Mesenchymal stem cell (in vitro differentiated cells and primary cell): Measurements from ENCODE around the gene RERE.

Experiments used
- DNase-seq: peaks from one replicate; pipeline ENCODE4 v3.0.0-alpha.2; 2013
- H2AFZ ChIP-seq: one replicate; pipeline ENCODE4 v1.6.1; 2013; ENCODE audit warnings: low read depth, mild to moderate bottlenecking, control low read depth, inconsistent platforms, low read length, moderate library complexity
- H2AK5ac ChIP-seq: 2 replicates; pipeline ENCODE4 v1.6.1; 2013; ENCODE audit warnings: low read length, moderate library complexity, mild to moderate bottlenecking, inconsistent platforms; ENCODE audit not compliant: severe bottlenecking
- H2BK120ac ChIP-seq: one replicate; pipeline ENCODE4 v1.6.1; 2013; ENCODE audit warnings: low read depth, mild to moderate bottlenecking, inconsistent platforms, low read length, moderate library complexity
- H2BK12ac ChIP-seq, 2 experiments: one replicate each; pipeline ENCODE4 v1.6.1; 2013; ENCODE audit warnings: inconsistent platforms in 2 of 2, low read length in 2 of 2, mild to moderate bottlenecking in 2 of 2, moderate library complexity in 2 of 2, control low read depth in 1 of 2
- H2BK15ac ChIP-seq: one replicate; pipeline ENCODE4 v1.6.1; 2013; ENCODE audit warnings: mild to moderate bottlenecking, low read depth, inconsistent platforms; ENCODE audit not compliant: poor library complexity, severe bottlenecking
- H2BK5ac ChIP-seq: 2 replicates; pipeline ENCODE4 v1.6.1; 2013; ENCODE audit warnings: low read depth, mild to moderate bottlenecking, low read length, control low read depth, inconsistent platforms; ENCODE audit not compliant: poor library complexity, severe bottlenecking
- H3K14ac ChIP-seq, 2 experiments: one replicate each; pipeline ENCODE4 v1.6.1; 2013; ENCODE audit warnings: inconsistent platforms in 2 of 2, low read length in 2 of 2, control low read depth in 1 of 2, mild to moderate bottlenecking in 1 of 2, moderate library complexity in 1 of 2
- H3K18ac ChIP-seq, 2 experiments: one replicate each; pipeline ENCODE4 v1.6.1; 2013; ENCODE audit warnings: inconsistent platforms in 2 of 2, low read length in 2 of 2, control low read depth in 1 of 2, low read depth in 1 of 2, mild to moderate bottlenecking in 1 of 2
- H3K23ac ChIP-seq, 2 experiments: one replicate each; pipeline ENCODE4 v1.6.1; 2013; ENCODE audit warnings: inconsistent platforms in 2 of 2, low read length in 2 of 2, mild to moderate bottlenecking in 2 of 2, moderate library complexity in 2 of 2, control low read depth in 1 of 2
- H3K27ac ChIP-seq: 2 replicates; pipeline ENCODE4 v1.5.1; 2013; ENCODE audit warnings: mild to moderate bottlenecking, moderate library complexity, low read length, control low read depth, inconsistent platforms; ENCODE audit not compliant: poor library complexity, severe bottlenecking
- H3K27me3 ChIP-seq, 2 experiments: 2 replicates each; pipeline versions ENCODE4 v1.6.1 to v1.7.0; 2013; ENCODE audit warnings: low read length in 2 of 2, mild to moderate bottlenecking in 2 of 2, moderate library complexity in 2 of 2, control low read depth in 1 of 2, inconsistent platforms in 1 of 2; ENCODE audit not compliant: control insufficient read depth in 1 of 2, insufficient read depth in 1 of 2
- H3K36me3 ChIP-seq, 2 experiments: 2 replicates each; pipeline versions ENCODE4 v1.6.1 to v1.7.0; 2013; ENCODE audit warnings: low read length in 2 of 2, control low read depth in 1 of 2, inconsistent platforms in 1 of 2, low read depth in 1 of 2, mild to moderate bottlenecking in 1 of 2; ENCODE audit not compliant: insufficient read depth in 2 of 2, control insufficient read depth in 1 of 2
- H3K4ac ChIP-seq, 2 experiments: one replicate each; pipeline ENCODE4 v1.6.1; 2013; ENCODE audit warnings: inconsistent platforms in 2 of 2, low read length in 2 of 2, mild to moderate bottlenecking in 2 of 2, moderate library complexity in 2 of 2, control low read depth in 1 of 2, low read depth in 1 of 2
- H3K4me1 ChIP-seq: 2 replicates; pipeline ENCODE4 v1.6.1; 2013; ENCODE audit warnings: low read depth, low read length, control low read depth; ENCODE audit not compliant: control insufficient read depth, insufficient read depth
- H3K4me2 ChIP-seq: 2 replicates; pipeline ENCODE4 v1.6.1; 2013; ENCODE audit warnings: low read length, mild to moderate bottlenecking, inconsistent platforms; ENCODE audit not compliant: poor library complexity, severe bottlenecking
- H3K4me3 ChIP-seq, 2 experiments: 2 replicates each; pipeline versions ENCODE4 v1.5.1 to v1.7.0; 2013; ENCODE audit warnings: low read length in 2 of 2, mild to moderate bottlenecking in 2 of 2, control low read depth in 1 of 2, low read depth in 1 of 2; ENCODE audit not compliant: insufficient read depth in 1 of 2
- H3K79me1 ChIP-seq: replicated peaks from 2 replicates; pipeline ENCODE4 v1.6.1; 2013; ENCODE audit warnings: mild to moderate bottlenecking, control low read depth, low read length, inconsistent platforms; ENCODE audit not compliant: poor library complexity, severe bottlenecking
- H3K9ac ChIP-seq: 2 replicates; pipeline ENCODE4 v1.7.0; 2013; ENCODE audit warnings: mild to moderate bottlenecking, low read length, moderate library complexity
- H3K9me3 ChIP-seq: 2 replicates; pipeline ENCODE4 v1.7.0; 2013; ENCODE audit warnings: mild to moderate bottlenecking, low read length; ENCODE audit not compliant: control insufficient read depth
- H4K8ac ChIP-seq: one replicate; pipeline ENCODE4 v1.6.1; 2013; ENCODE audit warnings: inconsistent platforms, mild to moderate bottlenecking, low read length, moderate library complexity
- H4K91ac ChIP-seq: one replicate; pipeline ENCODE4 v1.6.1; 2013; ENCODE audit warnings: mild to moderate bottlenecking, low read length, inconsistent platforms
- WGBS: methylation state at CpG from one replicate; pipeline ENCODE4 v1.1.7; 2013; ENCODE audit warnings: mixed read lengths; 5-methylcytosine and 5-hydroxymethylcytosine counted together

The RERE gene

GRCh38 chr1:8570465-8570864 lies 247.0 kb downstream of the RERE start:
- Histone ChIP-seq H2AFZ (no peak overlapping the region), H3K9ac (peak overlapping the region; percentile 84), H2BK12ac (no peak overlapping the region), H3K36me3 (no peaks in the 10 kb centered on the region), H3K9me3 (no peaks in the 10 kb centered on the region), H4K8ac (no peak overlapping the region), H3K27me3 (no peaks in the 10 kb centered on the region), H3K4me2 (no peak overlapping the region), H2BK5ac (no peak overlapping the region), H3K27ac (no peak overlapping the region), H3K23ac (no peak overlapping the region), H2BK120ac (no peak overlapping the region), H2AK5ac (no peak overlapping the region), H3K18ac (no peak overlapping the region), H3K14ac (no peak overlapping the region), H3K4me3 (no peak overlapping the region), H4K91ac (no peak overlapping the region), H3K4me1 (no peaks in the 10 kb centered on the region), H3K79me1 (peaks cover 15% of the 10 kb centered on the region), H2BK15ac (no peak overlapping the region), H3K4ac (no peak overlapping the region)
- no peak for DNase-seq
- 82% methylated on average over 2 of the region's 3 CpGs for WGBS

GRCh38 chr1:8569242-8569641 lies 248.2 kb downstream of the RERE start:
- H2BK15ac ChIP-seq: no peak overlapping the region
- H3K4me2 ChIP-seq: no peak overlapping the region
- no peak overlapping the region for H4K91ac ChIP-seq
- peaks cover 13% of the 10 kb centered on the region for H3K79me1 ChIP-seq
- 97% methylated on average over 1 of the region's 4 CpGs for WGBS
- H3K9me3 ChIP-seq: no peaks in the 10 kb centered on the region
- H3K23ac ChIP-seq: no peak overlapping the region
- H2AK5ac ChIP-seq: no peak overlapping the region
- no peak overlapping the region for H3K18ac ChIP-seq
- H2AFZ ChIP-seq: no peak overlapping the region
- H3K4me1 ChIP-seq: no peaks in the 10 kb centered on the region
- no peak overlapping the region for H3K27ac ChIP-seq
- H3K9ac ChIP-seq: no peak overlapping the region
- DNase-seq: no peak
- H3K14ac ChIP-seq: no peak overlapping the region
- H3K36me3 ChIP-seq: no peaks in the 10 kb centered on the region
- H3K27me3 ChIP-seq: no peaks in the 10 kb centered on the region
- no peak overlapping the region for H2BK120ac ChIP-seq
- no peak overlapping the region for H2BK5ac ChIP-seq
- no peak overlapping the region for H3K4me3 ChIP-seq
- H2BK12ac ChIP-seq: no peak overlapping the region
- no peak overlapping the region for H4K8ac ChIP-seq
- no peak overlapping the region for H3K4ac ChIP-seq

GRCh38 chr1:8568837-8569236 lies 248.6 kb downstream of the RERE start:
- no peak overlapping the region for H4K8ac ChIP-seq
- no peak overlapping the region for H2BK15ac ChIP-seq
- H2BK5ac ChIP-seq: no peak overlapping the region
- no peak overlapping the region for H2BK12ac ChIP-seq
- H3K18ac ChIP-seq: no peak overlapping the region
- H3K27me3 ChIP-seq: no peaks in the 10 kb centered on the region
- no peak overlapping the region for H3K4ac ChIP-seq
- no peak overlapping the region for H3K4me3 ChIP-seq
- no peak overlapping the region for H2AFZ ChIP-seq
- no peak overlapping the region for H2BK120ac ChIP-seq
- no peaks in the 10 kb centered on the region for H3K9me3 ChIP-seq
- no peak overlapping the region for H2AK5ac ChIP-seq
- no peak overlapping the region for H3K4me2 ChIP-seq
- H4K91ac ChIP-seq: no peak overlapping the region
- 98% methylated on average over 2 of the region's 3 CpGs for WGBS
- no peak overlapping the region for H3K27ac ChIP-seq
- H3K9ac ChIP-seq: no peak overlapping the region
- no peak overlapping the region for H3K23ac ChIP-seq
- H3K36me3 ChIP-seq: no peaks in the 10 kb centered on the region
- H3K14ac ChIP-seq: no peak overlapping the region
- peaks cover 15% of the 10 kb centered on the region for H3K79me1 ChIP-seq
- H3K4me1 ChIP-seq: peaks cover 2% of the 10 kb centered on the region
- DNase-seq: no peak

GRCh38 chr1:8567146-8567545 lies 250.3 kb downstream of the RERE start:
- H3K18ac ChIP-seq: no peak overlapping the region
- H3K4me3 ChIP-seq: no peak overlapping the region
- H3K27ac ChIP-seq: no peak overlapping the region
- no peak overlapping the region for H3K9ac ChIP-seq
- H3K14ac ChIP-seq: no peak overlapping the region
- no peak overlapping the region for H3K4ac ChIP-seq
- no peaks in the 10 kb centered on the region for H3K27me3 ChIP-seq
- H3K4me1 ChIP-seq: peaks cover 5% of the 10 kb centered on the region
- no peak overlapping the region for H2BK15ac ChIP-seq
- no peaks in the 10 kb centered on the region for H3K36me3 ChIP-seq
- no peaks in the 10 kb centered on the region for H3K9me3 ChIP-seq
- H4K8ac ChIP-seq: no peak overlapping the region
- H3K79me1 ChIP-seq: peaks cover 20% of the 10 kb centered on the region
- DNase-seq: peak; percentile 86
- peak overlapping the region in 1 of 2 experiments; percentile 54 for H2BK12ac ChIP-seq
- no peak overlapping the region for H3K4me2 ChIP-seq
- H4K91ac ChIP-seq: no peak overlapping the region
- H2BK5ac ChIP-seq: no peak overlapping the region
- H2AK5ac ChIP-seq: no peak overlapping the region
- no CpG with 5 or more reads among the region's 1 CpG for WGBS
- H2BK120ac ChIP-seq: no peak overlapping the region
- H2AFZ ChIP-seq: no peak overlapping the region
- H3K23ac ChIP-seq: no peak overlapping the region
